Esophagus mucosa (tissue), 1 donor: Measurements from ENCODE around the gene ATP8B2. TPM values are rescaled to one million over a fixed set of nuclear protein-coding genes. Genes with fewer than 3 reads are reported as not detected.

ENCODE experiments used
- ATAC-seq: fragments of 200-7000 bp; cut with Tn5 transposase; one replicate; pipeline ENCODE4 v1.9.1; 2020
- total RNA-seq: library from RNA; stranded (reverse); gene quantifications from one replicate; pipeline ENCODE4 v1.2.4, GENCODE V29; 2023
- donor health status: DM: yes; HTN: yes; CAD: no.

Gene ATP8B2
- total RNA-seq, 1 donor from 2014 or later: 3.7 TPM

GRCh38 chr1:154400381-154400801, 75.1 kb downstream of the ATP8B2 start:
- ATAC-seq: no peak

Other genes starting within 250 kb of the ATP8B2 start
- gene NUP210L, start 170.5 kb upstream of the ATP8B2 start, total RNA-seq: 0.04 TPM
- gene TPM3, start 133.4 kb upstream of the ATP8B2 start, total RNA-seq: 213 TPM
- not detected for gene CFAP141, start 119.2 kb upstream of the ATP8B2 start, total RNA-seq
- 80.9 TPM for gene UBAP2L, start 104.6 kb upstream of the ATP8B2 start, total RNA-seq
- 86.6 TPM for gene HAX1, start 52.9 kb upstream of the ATP8B2 start, total RNA-seq
- not detected for gene AQP10, start 4.4 kb upstream of the ATP8B2 start, total RNA-seq
- gene IL6R, start 79.8 kb downstream of the ATP8B2 start, total RNA-seq: 6.1 TPM
- gene TDRD10, start 176.7 kb downstream of the ATP8B2 start, total RNA-seq: 0.44 TPM
- 1.4 TPM for gene SHE, start 176.9 kb downstream of the ATP8B2 start, total RNA-seq
- gene UBE2Q1, start 233.1 kb downstream of the ATP8B2 start, total RNA-seq: 37.3 TPM
- gene CHRNB2, start 242.3 kb downstream of the ATP8B2 start, total RNA-seq: 0.20 TPM